HUES48 (cell line): ENCODE measurements around the gene WDR27.
"Not testable (repeated sequence)": the region's sequence is repeated elsewhere in the genome, so short reads cannot be mapped to it uniquely, and the experiment has no call there.

ENCODE experiments used
- H3K27ac ChIP-seq: one replicate; pipeline ENCODE4 v1.7.0; 2013; ENCODE audit warnings: low read depth, low read length, inconsistent platforms
- H3K27me3 ChIP-seq: 2 replicates; pipeline ENCODE4 v1.6.1; 2013; ENCODE audit warnings: mild to moderate bottlenecking, low read length; ENCODE audit not compliant: control insufficient read depth, insufficient read depth
- H3K36me3 ChIP-seq: 2 replicates; pipeline ENCODE4 v1.6.1; 2013; ENCODE audit warnings: low read length; ENCODE audit not compliant: control insufficient read depth, insufficient read depth
- H3K4me1 ChIP-seq: 2 replicates; pipeline ENCODE4 v1.6.1; 2013; ENCODE audit warnings: mild to moderate bottlenecking, low read length; ENCODE audit not compliant: control insufficient read depth, insufficient read depth
- H3K4me3 ChIP-seq: 2 replicates; pipeline ENCODE4 v1.5.1; 2013; ENCODE audit warnings: mild to moderate bottlenecking, low read depth, low read length
- H3K9ac ChIP-seq: 2 replicates; pipeline ENCODE4 v1.6.1; 2013; ENCODE audit warnings: mild to moderate bottlenecking, low read depth, low read length, moderate library complexity
- H3K9me3 ChIP-seq: 2 replicates; pipeline ENCODE4 v1.6.1; 2013; ENCODE audit warnings: low read length; ENCODE audit not compliant: control insufficient read depth, insufficient read depth

WDR27 gene

GRCh38 chr6:169520104-169520503 lies 181.7 kb downstream of the WDR27 start:
- H3K27ac ChIP-seq, result no peak overlapping the region
- H3K4me1 ChIP-seq, result no peaks in the 10 kb centered on the region
- no peaks in the 10 kb centered on the region for H3K36me3 ChIP-seq
- H3K27me3 ChIP-seq, result no peaks in the 10 kb centered on the region
- no peak overlapping the region for H3K9ac ChIP-seq
- peaks cover 22% of the 10 kb centered on the region for H3K9me3 ChIP-seq
- no peak overlapping the region for H3K4me3 ChIP-seq

GRCh38 chr6:169518451-169518850 lies 183.4 kb downstream of the WDR27 start:
- no peaks in the 10 kb centered on the region for H3K27me3 ChIP-seq
- no peak overlapping the region for H3K4me3 ChIP-seq
- peak overlapping the region; percentile 70 for H3K27ac ChIP-seq
- H3K36me3 ChIP-seq, result no peaks in the 10 kb centered on the region
- no peak overlapping the region for H3K9ac ChIP-seq
- peaks cover 22% of the 10 kb centered on the region for H3K9me3 ChIP-seq
- H3K4me1 ChIP-seq, result no peaks in the 10 kb centered on the region

GRCh38 chr6:169513478-169514193 lies 188.2 kb downstream of the WDR27 start:
- H3K4me1 ChIP-seq, result no peaks in the 10 kb centered on the region
- no peaks in the 10 kb centered on the region for H3K36me3 ChIP-seq
- no peak overlapping the region for H3K9ac ChIP-seq
- peaks cover 13% of the 10 kb centered on the region for H3K9me3 ChIP-seq
- no peak overlapping the region for H3K4me3 ChIP-seq
- no peaks in the 10 kb centered on the region for H3K27me3 ChIP-seq
- H3K27ac ChIP-seq, result no peak overlapping the region

- H3K27me3 ChIP-seq, H3K4me3 ChIP-seq, H3K9me3 ChIP-seq, H3K27ac ChIP-seq, H3K4me1 ChIP-seq, H3K36me3 ChIP-seq, H3K9ac ChIP-seq: not testable (repeated sequence)
Observed at GRCh38 chr6:169511785-169512184, 190.0 kb downstream of the WDR27 start.

DNA sequence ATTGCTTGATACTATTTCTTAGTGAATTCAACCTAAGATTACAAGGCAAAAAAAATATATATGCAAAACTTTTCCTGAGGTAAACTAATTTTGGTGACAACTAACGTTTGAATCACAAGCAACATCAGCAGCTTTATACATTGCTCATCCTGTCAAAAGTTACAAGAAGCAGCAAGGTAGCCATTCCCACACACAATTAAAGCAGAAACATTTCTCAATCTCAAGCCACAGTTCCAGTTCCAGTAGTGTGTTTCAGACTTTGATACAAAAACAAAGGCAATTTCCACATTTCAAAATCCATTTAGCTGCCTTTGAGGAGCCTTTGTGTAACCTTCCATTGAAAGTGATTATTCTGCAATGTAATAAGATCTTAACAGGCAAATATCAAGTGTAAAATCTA lies 191.0 kb downstream of the WDR27 start:
- no peak overlapping the region for H3K27ac ChIP-seq
- H3K9ac ChIP-seq, result no peak overlapping the region
- no peak overlapping the region for H3K4me3 ChIP-seq
- peaks cover 6% of the 10 kb centered on the region for H3K9me3 ChIP-seq
- no peaks in the 10 kb centered on the region for H3K4me1 ChIP-seq
- no peaks in the 10 kb centered on the region for H3K27me3 ChIP-seq
- no peaks in the 10 kb centered on the region for H3K36me3 ChIP-seq

- no peak overlapping the region for H3K9ac ChIP-seq
- H3K27me3 ChIP-seq, result no peaks in the 10 kb centered on the region
- H3K4me3 ChIP-seq, result no peak overlapping the region
- H3K9me3 ChIP-seq, result peaks cover 6% of the 10 kb centered on the region
- H3K36me3 ChIP-seq, result no peaks in the 10 kb centered on the region
- no peaks in the 10 kb centered on the region for H3K4me1 ChIP-seq
- H3K27ac ChIP-seq, result no peak overlapping the region
Observed at GRCh38 chr6:169508452-169508851, 193.4 kb downstream of the WDR27 start.

DNA sequence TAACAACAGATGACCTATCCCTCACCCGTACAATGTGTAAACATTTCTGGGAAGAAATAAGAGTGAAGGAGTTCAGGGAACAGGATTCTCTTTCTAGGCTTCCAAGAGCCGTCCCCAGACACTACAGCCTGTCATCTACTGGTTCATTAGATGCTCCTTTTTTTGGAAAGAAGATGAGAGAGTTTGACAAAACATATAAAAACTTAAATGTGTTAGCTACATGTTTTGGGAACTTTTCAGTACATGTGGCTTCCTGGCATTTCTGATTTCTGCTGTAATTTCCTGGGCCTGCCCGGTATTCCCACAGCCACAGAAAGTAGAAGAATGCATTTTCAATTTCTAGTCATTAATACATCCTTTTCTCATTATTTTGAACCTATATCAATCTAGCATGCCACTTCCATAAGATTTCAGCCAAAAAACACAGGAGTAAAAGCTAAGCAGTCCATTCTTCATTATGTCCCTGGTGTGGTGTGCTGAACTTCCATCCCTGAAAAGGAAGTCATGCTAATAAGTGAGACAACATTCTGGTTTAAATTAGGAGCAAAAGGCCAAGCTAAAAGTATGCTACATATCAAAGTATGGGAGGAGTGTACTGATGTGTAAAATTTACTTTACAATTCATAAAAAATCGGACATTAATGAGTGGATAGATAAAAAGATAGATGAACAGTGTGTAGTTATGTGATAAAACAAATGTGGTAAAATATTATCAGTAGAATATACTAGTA lies 198.2 kb downstream of the WDR27 start:
- no peak overlapping the region for H3K9ac ChIP-seq
- H3K36me3 ChIP-seq, result no peaks in the 10 kb centered on the region
- no peak overlapping the region for H3K4me3 ChIP-seq
- peaks cover 6% of the 10 kb centered on the region for H3K9me3 ChIP-seq
- no peaks in the 10 kb centered on the region for H3K4me1 ChIP-seq
- H3K27me3 ChIP-seq, result no peaks in the 10 kb centered on the region
- H3K27ac ChIP-seq, result no peak overlapping the region

- Histone ChIP-seq H3K9me3 (no peaks in the 10 kb centered on the region), H3K27me3 (no peaks in the 10 kb centered on the region), H3K4me3 (no peak overlapping the region), H3K4me1 (no peaks in the 10 kb centered on the region), H3K36me3 (no peaks in the 10 kb centered on the region), H3K9ac (no peak overlapping the region), H3K27ac (no peak overlapping the region)
Observed at GRCh38 chr6:169502445-169502844, 199.4 kb downstream of the WDR27 start.

GRCh38 chr6:169501777-169502313 lies 200.0 kb downstream of the WDR27 start:
- Histone ChIP-seq H3K9ac (no peak overlapping the region), H3K9me3 (no peaks in the 10 kb centered on the region), H3K4me3 (no peak overlapping the region), H3K4me1 (no peaks in the 10 kb centered on the region), H3K36me3 (no peaks in the 10 kb centered on the region), H3K27me3 (no peaks in the 10 kb centered on the region), H3K27ac (no peak overlapping the region)

- H3K9ac ChIP-seq, result no peak overlapping the region
- H3K27me3 ChIP-seq, result no peaks in the 10 kb centered on the region
- no peak overlapping the region for H3K4me3 ChIP-seq
- no peaks in the 10 kb centered on the region for H3K4me1 ChIP-seq
- H3K9me3 ChIP-seq, result no peaks in the 10 kb centered on the region
- H3K27ac ChIP-seq, result no peak overlapping the region
- no peaks in the 10 kb centered on the region for H3K36me3 ChIP-seq
Observed at GRCh38 chr6:169501128-169501527, 200.7 kb downstream of the WDR27 start.

- no peaks in the 10 kb centered on the region for H3K27me3 ChIP-seq
- H3K4me1 ChIP-seq, result no peaks in the 10 kb centered on the region
Observed at GRCh38 chr6:169500688-169501087, 201.1 kb downstream of the WDR27 start.

More at GRCh38 chr6:169500688-169501087, 201.1 kb downstream of the WDR27 start:
- Histone ChIP-seq H3K9me3 (no peaks in the 10 kb centered on the region), H3K4me3 (no peak overlapping the region), H3K27ac (no peak overlapping the region), H3K36me3 (no peaks in the 10 kb centered on the region), H3K9ac (no peak overlapping the region)
